Measurements from ENCODE around the gene ANXA9. TPM values are rescaled to one million over a fixed set of nuclear protein-coding genes. Genes with fewer than 3 reads are reported as not detected.

The ANXA9 gene
- total RNA-seq = under 1 TPM in 1 of 2 donors, not detected in 1; 0.19 TPM
- long read RNA-seq, donor 1 = 0 reads
- long read RNA-seq, donor 2, partial matches to known transcripts = 0 of 1 reads
- long read RNA-seq, donor 2, other reads (novel, unspliced or antisense) = 1 of 1 reads

DNA sequence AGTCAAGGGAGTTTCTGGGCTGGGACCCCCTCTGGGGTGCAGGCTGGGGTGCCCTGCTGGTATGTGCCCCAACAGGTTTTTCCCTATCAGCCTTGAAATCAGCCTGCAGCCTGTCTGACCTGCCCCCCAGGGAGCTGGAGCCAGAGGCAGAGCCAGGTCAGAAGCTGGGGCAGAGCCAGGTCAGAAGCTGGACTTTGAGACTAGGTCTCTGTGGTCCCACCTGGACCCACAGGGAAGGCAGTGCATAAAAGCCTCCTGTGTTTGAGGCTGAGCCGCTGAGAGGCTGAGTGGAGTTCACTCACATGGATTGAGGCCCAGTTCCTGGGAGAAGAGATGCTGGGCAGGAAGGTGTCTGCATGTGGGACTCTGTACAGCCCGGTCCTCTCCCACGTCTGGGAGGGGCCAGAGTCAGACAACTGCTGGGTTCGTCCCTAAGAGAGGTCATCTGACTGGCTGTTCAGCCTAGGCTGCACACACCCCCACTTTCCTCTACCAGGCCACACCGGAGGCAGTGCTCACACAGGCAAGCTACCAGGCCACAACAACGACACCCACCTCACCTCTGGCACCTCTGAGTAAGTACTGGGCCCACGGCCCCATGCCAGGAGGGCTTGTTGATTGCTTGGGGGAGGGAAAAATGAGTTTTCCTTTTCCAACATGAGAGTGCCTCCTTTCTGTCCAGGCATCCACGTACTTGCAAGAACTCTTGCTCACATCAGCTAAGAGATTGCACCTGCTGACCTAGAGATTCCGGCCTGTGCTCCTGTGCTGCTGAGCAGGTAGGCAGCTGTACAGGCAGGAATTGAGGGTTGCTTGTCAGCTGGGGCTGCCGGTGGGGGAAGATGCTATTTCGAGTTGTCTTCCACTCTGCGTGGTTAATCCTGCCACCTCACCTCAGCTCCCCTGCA is at the start of gene ANXA9:
ANXA9 (plus strand) TSS at position 488 of the 908 bp plus-strand sequence. CDS start 814 bp downstream, outside the sequence.
- intact Hi-C loops (cut with DNase I) = no loop called here
- no peak for DNase-seq (ENCODE audit: low spot score)

DNA sequence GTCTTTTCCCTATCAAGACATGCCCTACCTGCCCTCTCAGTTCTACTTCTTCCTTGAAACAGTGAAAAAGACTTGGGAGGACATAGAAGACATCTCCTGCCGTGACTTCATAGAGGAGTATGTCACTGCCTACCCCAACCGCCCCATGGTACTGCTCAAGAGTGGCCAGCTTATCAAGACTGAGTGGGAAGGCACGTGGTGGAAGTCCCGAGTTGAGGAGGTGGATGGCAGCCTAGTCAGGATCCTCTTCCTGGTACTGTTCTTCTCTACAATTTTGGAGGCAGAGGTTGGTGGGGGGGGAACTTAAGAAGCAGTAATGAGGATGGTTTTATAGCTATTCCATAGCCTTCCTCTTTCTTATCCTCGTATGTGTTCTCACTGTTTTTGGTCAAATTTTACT is 37.2 kb upstream of the ANXA9 start:
- peak; percentile 11 for DNase-seq (ENCODE audit: low spot score)
- intact Hi-C loops (cut with DNase I) = no loop called here

DNA sequence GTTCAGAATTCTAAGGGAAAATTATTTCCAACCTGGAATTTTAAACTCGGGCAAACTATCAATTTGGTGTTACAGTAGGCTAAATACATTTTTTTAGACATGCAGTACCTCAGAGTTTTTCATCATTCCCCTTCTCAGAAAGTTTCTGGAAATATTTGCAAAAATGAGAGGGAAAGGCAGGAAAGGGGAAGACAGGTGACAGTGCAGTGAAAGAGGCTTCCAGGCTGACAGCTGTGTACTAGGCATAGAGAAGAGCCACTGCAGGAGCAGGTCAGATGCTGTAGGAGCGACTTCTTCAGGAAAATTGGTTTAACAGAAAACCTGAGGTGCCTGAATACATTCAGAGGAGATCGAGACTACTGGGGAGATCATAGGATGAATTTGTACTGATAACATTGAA is 27.4 kb upstream of the ANXA9 start:
- no peak for DNase-seq (ENCODE audit: low spot score)
- intact Hi-C loops (cut with DNase I) = no loop called here

DNA sequence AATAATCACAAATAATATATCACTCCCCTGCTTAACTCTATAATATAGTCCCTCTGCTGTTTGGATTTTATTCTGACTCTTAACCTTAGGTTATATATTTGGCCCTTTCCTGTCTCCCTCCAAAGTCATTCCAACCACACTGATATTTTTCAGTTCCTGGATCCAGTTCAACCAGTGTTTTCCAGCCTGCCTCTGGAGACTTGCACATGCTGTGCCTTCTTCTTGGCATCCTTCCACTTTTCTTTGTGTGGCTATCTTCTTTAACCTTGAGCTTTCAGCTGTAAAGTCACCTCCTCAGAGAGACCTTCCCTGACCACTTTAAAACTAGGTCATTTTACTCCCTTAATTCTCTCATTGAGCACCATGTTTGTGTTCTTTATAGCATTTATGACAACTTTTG is 26.8 kb upstream of the ANXA9 start:
- DNase-seq (ENCODE audit: low spot score) = no peak
- intact Hi-C loops (cut with DNase I) = no loop called here

DNA sequence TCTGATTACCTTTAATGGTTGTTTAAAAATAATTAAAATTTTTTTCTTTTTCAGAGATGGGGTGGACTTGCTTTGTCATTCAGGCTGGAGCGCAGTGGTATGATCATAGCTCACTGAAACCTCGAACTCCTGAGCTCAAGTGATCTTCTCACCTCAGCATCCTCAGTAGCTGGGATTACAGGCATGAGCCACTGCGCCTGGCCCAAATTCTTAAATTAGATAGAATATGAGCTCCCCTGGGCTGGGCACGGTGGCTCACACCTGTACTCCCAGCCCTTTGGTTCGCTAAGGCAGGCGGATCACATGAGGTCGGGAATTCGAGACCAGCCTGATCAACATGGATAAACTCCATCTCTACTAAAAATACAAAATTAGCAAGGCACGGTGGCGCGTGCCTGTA is 24.4 kb upstream of the ANXA9 start:
- no peak for DNase-seq (ENCODE audit: low spot score)
- intact Hi-C loops (cut with DNase I) = no loop called here

DNA sequence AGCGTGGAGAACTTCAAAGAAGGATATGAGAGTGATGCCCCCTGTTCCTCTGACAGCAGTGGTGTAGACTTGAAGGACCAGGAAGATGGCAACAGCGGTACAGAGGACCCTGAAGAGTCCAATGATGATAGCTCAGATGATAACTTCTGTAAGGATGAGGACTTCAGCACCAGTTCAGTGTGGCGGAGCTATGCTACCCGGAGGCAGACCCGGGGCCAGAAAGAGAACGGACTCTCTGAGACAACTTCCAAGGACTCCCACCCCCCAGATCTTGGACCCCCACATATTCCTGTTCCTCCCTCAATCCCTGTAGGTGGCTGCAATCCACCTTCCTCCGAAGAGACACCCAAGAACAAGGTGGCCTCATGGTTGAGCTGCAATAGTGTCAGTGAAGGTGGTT is 21.4 kb upstream of the ANXA9 start:
- peak; percentile 34 for DNase-seq (ENCODE audit: low spot score)
- intact Hi-C loops (cut with DNase I) = no loop called here

DNA sequence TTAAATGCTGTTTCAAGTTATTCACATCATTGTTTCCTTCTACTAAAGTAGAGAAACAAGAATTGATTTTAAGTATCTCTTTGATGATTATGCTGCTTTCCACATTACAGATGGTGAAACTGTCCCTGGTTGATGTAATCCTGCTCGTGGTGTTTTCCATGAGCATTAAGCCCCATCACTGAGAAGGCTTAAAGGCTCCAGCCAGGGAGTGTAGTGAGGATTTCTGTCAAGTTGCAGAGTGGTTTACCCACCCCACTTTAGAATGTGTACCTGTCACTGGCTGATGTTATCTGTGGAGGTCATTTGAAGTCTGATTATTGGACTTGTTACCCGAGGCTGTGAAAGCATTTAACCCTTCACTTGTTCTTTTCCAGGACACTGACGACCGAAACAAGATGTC is 20.3 kb upstream of the ANXA9 start:
- DNase-seq (ENCODE audit: low spot score) = no peak
- intact Hi-C loops (cut with DNase I) = loop anchor here in 1 of 2 donors (1.0 kb wide), 1 partner anchor 38 kb away; no protein-coding TSS in a partner anchor

DNA sequence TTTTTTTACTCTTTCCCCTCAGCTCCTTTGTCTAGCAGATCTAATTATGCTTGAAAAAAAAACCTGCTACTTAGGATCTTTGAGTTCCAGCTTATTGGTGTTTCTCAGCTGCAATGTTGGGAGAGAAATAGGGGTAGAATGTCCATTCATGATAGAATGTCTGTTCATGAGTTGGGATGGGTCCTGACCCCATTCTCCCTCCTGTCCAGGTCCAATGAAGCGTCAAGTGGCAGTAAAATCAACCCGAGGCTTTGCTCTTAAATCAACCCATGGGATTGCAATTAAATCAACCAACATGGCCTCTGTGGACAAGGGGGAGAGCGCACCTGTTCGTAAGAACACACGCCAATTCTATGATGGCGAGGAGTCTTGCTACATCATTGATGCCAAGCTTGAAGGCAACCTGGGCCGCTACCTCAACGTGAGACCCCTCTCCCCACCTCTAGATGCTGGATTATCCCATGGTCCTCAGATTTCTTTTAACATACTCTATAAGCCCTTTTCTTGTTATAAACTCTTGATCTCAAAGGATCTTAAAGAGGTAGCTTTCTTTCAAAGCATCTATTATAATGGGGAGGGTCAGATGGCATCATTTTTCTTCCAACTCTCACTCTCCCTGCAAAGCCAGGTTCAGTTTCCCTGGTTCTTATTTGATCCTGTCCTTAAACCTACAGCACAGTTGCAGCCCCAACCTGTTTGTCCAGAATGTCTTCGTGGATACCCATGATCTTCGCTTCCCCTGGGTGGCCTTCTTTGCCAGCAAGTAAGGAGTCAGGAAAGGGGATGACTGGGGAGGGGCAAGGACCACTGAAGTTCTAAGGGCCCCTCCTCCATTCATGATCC is 18.6 kb upstream of the ANXA9 start:
- intact Hi-C loops (cut with DNase I) = no loop called here

GRCh38 chr1:150964164-150964489 is 18.0 kb upstream of the ANXA9 start:
- intact Hi-C loops (cut with DNase I) = no loop called here
- DNase-seq (ENCODE audit: low spot score) = peak; percentile 11

More for the DNA sequence above, 18.6 kb upstream of the ANXA9 start:
- peak; percentile 8 for DNase-seq (ENCODE audit: low spot score)

DNA sequence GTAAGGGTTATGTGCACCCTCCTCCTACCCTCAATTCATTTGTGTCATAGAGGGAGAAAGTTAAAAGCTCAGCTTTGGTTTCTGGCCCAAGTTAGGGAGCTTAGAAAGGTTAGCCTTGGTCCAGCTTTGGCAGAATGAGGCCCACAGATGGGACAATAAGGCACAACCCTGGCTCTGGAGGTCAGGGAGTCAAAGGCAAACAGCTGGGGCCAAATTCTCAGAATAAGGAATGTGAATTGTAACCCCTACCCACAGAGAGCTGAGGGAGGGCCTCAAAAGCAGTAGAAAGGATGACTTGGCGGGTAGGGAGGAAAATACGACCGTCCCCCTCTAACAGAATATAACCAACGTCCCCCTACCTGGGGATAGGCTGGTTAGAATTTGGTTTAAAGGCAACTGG is 16.5 kb upstream of the ANXA9 start:
- peak; percentile 1 for DNase-seq (ENCODE audit: low spot score)
- intact Hi-C loops (cut with DNase I) = no loop called here

DNA sequence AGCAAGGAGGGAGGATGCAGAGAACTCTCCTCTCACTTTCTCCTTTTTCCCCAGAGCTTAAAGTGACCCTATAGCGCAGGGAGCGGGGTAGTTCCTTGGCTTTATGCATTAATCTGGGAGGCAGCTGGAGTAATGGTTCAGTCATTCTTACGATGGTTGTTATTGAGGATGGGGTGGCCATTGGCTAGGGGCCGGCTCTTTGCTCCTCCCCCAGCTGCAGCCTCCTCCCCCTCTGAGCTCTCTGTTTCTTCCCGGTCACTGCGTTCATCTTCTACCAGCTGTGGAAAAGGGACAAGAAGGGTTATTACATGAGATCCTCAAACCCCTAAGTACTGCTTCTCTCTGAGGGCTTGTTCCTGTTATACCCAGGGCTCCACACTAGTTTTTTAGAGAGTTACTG is 16.1 kb upstream of the ANXA9 start:
- peak; percentile 53 for DNase-seq (ENCODE audit: low spot score)
- intact Hi-C loops (cut with DNase I) = no loop called here

DNA sequence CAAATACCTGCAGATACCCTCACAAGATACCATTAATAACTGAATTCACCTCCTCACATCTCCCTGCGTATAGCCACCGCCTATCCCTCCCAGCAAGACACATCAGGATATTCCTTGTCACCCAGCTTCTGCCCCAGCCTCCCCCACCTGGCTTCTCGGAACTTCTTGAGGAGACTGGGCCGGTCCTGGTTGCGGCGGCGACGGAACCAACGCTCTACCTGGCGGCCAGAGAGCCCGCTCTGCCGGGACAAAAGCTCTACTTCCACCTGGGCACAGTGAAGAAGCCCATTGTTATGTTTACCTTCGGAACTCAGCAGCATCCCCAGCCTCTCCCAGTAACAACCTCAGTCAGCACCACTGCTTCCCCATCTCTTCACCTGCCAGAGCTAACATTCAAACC is 14.2 kb upstream of the ANXA9 start:
- peak; percentile 50 for DNase-seq (ENCODE audit: low spot score)

GRCh38 chr1:150968491-150968890 is 13.6 kb upstream of the ANXA9 start:
- peak; percentile 63 for DNase-seq (ENCODE audit: low spot score)
- intact Hi-C loops (cut with DNase I) = no loop called here

More for the DNA sequence above, 14.2 kb upstream of the ANXA9 start:
- intact Hi-C loops (cut with DNase I) = no loop called here

DNA sequence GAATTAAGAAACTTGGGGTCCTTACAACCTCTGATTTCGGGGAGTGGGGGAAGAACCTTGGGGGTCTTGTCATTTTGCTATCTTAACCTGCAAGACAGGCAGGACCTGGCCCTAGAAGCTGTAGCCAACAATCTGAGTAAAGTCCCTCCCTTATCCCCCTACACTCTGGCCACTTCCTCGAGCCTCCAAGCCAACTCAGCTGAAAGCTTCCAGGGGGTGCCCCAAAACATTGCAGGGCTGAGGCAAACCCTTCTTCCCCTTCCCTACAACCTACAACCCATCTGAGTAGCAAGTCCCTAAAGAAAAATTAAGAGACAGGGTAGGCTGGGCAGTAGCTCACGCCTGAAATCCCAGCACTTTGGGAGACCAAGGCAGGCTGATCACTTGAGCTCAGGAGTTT is 12.5 kb upstream of the ANXA9 start:
- DNase-seq (ENCODE audit: low spot score) = no peak
- intact Hi-C loops (cut with DNase I) = no loop called here

DNA sequence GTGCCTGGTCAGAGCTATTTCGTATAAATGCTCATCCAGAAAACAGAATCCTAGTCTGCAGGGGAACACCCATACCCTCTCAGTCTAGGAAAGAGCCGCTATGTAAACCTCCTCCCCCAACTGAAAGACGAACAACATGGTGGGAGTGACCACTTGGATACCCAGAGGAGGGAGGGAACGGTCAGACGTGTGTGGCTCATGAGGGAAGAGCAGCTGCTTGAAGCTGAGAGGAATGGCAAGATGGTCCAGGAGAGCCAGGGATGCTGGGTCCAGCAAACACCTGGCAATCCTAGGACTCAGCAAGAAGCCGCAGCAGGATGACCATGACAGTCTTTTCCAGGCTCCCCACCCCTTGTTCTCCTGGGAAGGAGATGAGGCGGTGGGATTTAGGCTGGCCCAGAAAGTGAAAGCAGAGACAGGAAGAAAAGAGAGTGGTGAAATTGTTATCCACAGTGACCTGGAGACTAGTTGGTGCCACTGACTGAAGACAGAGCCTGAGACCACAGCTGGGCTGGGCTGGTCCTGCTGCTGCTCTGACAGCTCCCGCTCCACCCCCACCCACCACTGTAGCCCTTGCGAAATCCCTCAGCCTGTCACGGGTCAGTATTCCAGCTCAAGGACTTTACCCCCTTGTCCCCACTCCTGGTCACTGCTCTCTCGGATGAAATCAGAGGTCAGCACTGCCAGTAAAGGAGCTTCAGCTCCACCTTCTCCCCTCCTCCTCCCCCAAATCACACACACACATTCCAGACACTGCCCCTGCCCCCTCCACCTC is 11.1 kb upstream of the ANXA9 start:
- DNase-seq (ENCODE audit: low spot score) = peak; percentile 91
- intact Hi-C loops (cut with DNase I) = no loop called here

GRCh38 chr1:150971583-150972416 is 10.3 kb upstream of the ANXA9 start:
- no peak for DNase-seq (ENCODE audit: low spot score)
- intact Hi-C loops (cut with DNase I) = no loop called here

GRCh38 chr1:150972417-150972940 is 9.6 kb upstream of the ANXA9 start:
- no peak for DNase-seq (ENCODE audit: low spot score)
- intact Hi-C loops (cut with DNase I) = no loop called here

GRCh38 chr1:150973258-150973835 is 8.7 kb upstream of the ANXA9 start:
- no peak for DNase-seq (ENCODE audit: low spot score)
- intact Hi-C loops (cut with DNase I) = no loop called here
